ENCODE data around the gene TRNAU1AP. TPM values are rescaled to one million over a fixed set of nuclear protein-coding genes. Genes with fewer than 3 reads are reported as not detected.

The TRNAU1AP gene
- total and polyA plus RNA-seq, 2 of the 13 experiments (the other 11 are each of a cell fraction or from before 2014, with no cell fraction given): 29.0 to 42.9 TPM

DNA sequence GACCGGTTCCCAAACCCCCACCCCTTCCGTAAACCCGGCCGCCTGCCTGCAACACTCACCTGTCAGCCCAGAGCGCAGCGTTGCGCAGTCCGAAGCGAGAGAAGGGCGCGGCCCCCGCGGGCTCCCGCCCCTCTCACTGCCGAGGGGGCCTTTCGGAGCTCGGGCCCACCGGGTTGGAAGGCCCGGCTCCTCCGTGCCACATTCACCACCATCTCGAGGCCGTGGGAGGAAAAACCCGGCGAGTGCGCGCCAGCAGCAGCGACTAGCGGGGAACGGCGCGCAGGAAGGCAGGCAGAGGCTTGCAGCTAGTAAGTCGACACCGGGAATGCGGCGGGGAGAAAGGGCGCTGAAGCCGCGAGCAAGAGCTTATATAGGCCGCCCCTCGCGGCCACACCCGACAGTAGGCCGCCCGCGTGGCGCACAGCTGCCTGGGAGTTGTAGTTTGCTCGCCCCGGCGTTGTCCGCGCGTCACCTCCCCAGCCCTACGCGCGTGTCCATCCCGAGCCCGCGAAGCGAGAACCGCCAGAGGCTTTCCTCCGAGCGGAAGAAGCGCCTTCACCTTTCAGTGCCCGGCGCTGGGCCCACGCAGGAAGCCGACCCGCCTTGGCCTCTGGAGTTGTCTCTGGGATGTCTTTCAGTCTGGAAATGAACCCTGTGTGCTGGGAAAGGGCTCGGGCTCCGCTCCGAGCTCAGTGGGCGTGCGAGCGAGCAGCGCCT, 28.8 kb downstream of the TRNAU1AP start (continued):
- peak; percentile 66; the same call in 1 of the 2 replicates for TF ChIP-seq ZNF780A (CRISPR knock-in tag; IDR thresholded peaks at IDR 0.05)
- no peak; the same call in 1 of the 2 replicates for TF ChIP-seq ATRX (CRISPR knock-in tag; IDR thresholded peaks at IDR 0.05; ENCODE audit: borderline replicate concordance)
- TF ChIP-seq ZNF766 (CRISPR knock-in tag; IDR thresholded peaks at IDR 0.05; ENCODE audit: borderline replicate concordance): peak; percentile 86; the same call in 1 of the 2 replicates
- TF ChIP-seq MXI1 (IDR thresholded peaks at IDR 0.05; ENCODE audit: borderline replicate concordance, low read depth, low read length): peak; percentile 87
- peak; percentile 76; the same call in 1 of the 2 replicates for TF ChIP-seq KDM4B (CRISPR knock-in tag; IDR thresholded peaks at IDR 0.05)
- TF ChIP-seq, protein P1, sequence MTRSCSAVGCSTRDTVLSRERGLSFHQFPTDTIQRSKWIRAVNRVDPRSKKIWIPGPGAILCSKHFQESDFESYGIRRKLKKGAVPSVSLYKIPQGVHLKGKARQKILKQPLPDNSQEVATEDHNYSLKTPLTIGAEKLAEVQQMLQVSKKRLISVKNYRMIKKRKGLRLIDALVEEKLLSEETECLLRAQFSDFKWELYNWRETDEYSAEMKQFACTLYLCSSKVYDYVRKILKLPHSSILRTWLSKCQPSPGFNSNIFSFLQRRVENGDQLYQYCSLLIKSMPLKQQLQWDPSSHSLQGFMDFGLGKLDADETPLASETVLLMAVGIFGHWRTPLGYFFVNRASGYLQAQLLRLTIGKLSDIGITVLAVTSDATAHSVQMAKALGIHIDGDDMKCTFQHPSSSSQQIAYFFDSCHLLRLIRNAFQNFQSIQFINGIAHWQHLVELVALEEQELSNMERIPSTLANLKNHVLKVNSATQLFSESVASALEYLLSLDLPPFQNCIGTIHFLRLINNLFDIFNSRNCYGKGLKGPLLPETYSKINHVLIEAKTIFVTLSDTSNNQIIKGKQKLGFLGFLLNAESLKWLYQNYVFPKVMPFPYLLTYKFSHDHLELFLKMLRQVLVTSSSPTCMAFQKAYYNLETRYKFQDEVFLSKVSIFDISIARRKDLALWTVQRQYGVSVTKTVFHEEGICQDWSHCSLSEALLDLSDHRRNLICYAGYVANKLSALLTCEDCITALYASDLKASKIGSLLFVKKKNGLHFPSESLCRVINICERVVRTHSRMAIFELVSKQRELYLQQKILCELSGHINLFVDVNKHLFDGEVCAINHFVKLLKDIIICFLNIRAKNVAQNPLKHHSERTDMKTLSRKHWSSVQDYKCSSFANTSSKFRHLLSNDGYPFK (CRISPR knock-in tag; IDR thresholded peaks at IDR 0.05; ENCODE audit: borderline replicate concordance): peak; percentile 84; the same call in 1 of the 2 replicates
- TF ChIP-seq ZNF773 (CRISPR knock-in tag; IDR thresholded peaks at IDR 0.05; ENCODE audit: borderline replicate concordance): peak; percentile 60; the same call in 1 of the 2 replicates
- no peak for TF ChIP-seq SNRNP70 (IDR thresholded peaks at IDR 0.05; ENCODE audit: low read depth, low read length)
- peak; percentile 98 for TF ChIP-seq KDM5B (CRISPR knock-in tag; IDR thresholded peaks at IDR 0.05; ENCODE audit: borderline replicate concordance)
- TF ChIP-seq, protein P2, sequence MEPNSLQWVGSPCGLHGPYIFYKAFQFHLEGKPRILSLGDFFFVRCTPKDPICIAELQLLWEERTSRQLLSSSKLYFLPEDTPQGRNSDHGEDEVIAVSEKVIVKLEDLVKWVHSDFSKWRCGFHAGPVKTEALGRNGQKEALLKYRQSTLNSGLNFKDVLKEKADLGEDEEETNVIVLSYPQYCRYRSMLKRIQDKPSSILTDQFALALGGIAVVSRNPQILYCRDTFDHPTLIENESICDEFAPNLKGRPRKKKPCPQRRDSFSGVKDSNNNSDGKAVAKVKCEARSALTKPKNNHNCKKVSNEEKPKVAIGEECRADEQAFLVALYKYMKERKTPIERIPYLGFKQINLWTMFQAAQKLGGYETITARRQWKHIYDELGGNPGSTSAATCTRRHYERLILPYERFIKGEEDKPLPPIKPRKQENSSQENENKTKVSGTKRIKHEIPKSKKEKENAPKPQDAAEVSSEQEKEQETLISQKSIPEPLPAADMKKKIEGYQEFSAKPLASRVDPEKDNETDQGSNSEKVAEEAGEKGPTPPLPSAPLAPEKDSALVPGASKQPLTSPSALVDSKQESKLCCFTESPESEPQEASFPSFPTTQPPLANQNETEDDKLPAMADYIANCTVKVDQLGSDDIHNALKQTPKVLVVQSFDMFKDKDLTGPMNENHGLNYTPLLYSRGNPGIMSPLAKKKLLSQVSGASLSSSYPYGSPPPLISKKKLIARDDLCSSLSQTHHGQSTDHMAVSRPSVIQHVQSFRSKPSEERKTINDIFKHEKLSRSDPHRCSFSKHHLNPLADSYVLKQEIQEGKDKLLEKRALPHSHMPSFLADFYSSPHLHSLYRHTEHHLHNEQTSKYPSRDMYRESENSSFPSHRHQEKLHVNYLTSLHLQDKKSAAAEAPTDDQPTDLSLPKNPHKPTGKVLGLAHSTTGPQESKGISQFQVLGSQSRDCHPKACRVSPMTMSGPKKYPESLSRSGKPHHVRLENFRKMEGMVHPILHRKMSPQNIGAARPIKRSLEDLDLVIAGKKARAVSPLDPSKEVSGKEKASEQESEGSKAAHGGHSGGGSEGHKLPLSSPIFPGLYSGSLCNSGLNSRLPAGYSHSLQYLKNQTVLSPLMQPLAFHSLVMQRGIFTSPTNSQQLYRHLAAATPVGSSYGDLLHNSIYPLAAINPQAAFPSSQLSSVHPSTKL (CRISPR knock-in tag; IDR thresholded peaks at IDR 0.05): peak; percentile 39; the same call in 1 of the 2 replicates
- TF ChIP-seq, protein P3, sequence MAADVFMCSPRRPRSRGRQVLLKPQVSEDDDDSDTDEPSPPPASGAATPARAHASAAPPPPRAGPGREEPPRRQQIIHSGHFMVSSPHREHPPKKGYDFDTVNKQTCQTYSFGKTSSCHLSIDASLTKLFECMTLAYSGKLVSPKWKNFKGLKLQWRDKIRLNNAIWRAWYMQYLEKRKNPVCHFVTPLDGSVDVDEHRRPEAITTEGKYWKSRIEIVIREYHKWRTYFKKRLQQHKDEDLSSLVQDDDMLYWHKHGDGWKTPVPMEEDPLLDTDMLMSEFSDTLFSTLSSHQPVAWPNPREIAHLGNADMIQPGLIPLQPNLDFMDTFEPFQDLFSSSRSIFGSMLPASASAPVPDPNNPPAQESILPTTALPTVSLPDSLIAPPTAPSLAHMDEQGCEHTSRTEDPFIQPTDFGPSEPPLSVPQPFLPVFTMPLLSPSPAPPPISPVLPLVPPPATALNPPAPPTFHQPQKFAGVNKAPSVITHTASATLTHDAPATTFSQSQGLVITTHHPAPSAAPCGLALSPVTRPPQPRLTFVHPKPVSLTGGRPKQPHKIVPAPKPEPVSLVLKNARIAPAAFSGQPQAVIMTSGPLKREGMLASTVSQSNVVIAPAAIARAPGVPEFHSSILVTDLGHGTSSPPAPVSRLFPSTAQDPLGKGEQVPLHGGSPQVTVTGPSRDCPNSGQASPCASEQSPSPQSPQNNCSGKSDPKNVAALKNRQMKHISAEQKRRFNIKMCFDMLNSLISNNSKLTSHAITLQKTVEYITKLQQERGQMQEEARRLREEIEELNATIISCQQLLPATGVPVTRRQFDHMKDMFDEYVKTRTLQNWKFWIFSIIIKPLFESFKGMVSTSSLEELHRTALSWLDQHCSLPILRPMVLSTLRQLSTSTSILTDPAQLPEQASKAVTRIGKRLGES (CRISPR knock-in tag; IDR thresholded peaks at IDR 0.05; ENCODE audit: borderline replicate concordance): no peak
- TF ChIP-seq PITX1 (CRISPR knock-in tag; IDR thresholded peaks at IDR 0.05): no peak
- TF ChIP-seq ZNF256 (CRISPR knock-in tag; conservative IDR thresholded peaks at IDR 0.05): peak; percentile 90
- TF ChIP-seq REPIN1 (CRISPR knock-in tag; IDR thresholded peaks at IDR 0.05; ENCODE audit: borderline replicate concordance, low read depth): peak; percentile 89
- no peak for TF ChIP-seq MAFG (CRISPR knock-in tag; IDR thresholded peaks at IDR 0.05)
- TF ChIP-seq CENPX (CRISPR knock-in tag; IDR thresholded peaks at IDR 0.05): no peak
- TF ChIP-seq GFI1 (CRISPR knock-in tag; IDR thresholded peaks at IDR 0.05; ENCODE audit: borderline replicate concordance): peak; percentile 87
